Fibroblast of lung (primary cell): ENCODE measurements around the gene GRHPR.

Experiments
- CTCF ChIP-seq, 2 donors: IDR thresholded peaks in 1 of 2; conservative IDR thresholded peaks in 1 of 2; 1 replicate in 1 of 2; 2 replicates in 1 of 2; pipeline ENCODE4 v1.5.1; 2011 to 2012; ENCODE audit warnings: low read length in 2 of 2, control low read depth in 1 of 2, inconsistent platforms in 1 of 2, low read depth in 1 of 2, mild to moderate bottlenecking in 1 of 2
- EZH2 ChIP-seq: IDR thresholded peaks from 2 replicates; pipeline ENCODE4 v1.5.1; 2012; ENCODE audit warnings: low read length, control low read depth, mild to moderate bottlenecking; ENCODE audit errors: missing control alignments

GRCh38 chr9:37436540-37436939 is 14.0 kb downstream of the GRHPR start:
- no peak for TF ChIP-seq CTCF (conservative IDR thresholded peaks at IDR 0.05 in 1 of 2, IDR thresholded peaks at IDR 0.05 in 1 of 2; ENCODE audit: low read depth in 1 of 2, low read length in 2 of 2)
- no peak for TF ChIP-seq EZH2
